ENCODE measurements around the gene SYNDIG1. TPM values are rescaled to one million over a fixed set of nuclear protein-coding genes. Genes with fewer than 3 reads are reported as not detected.

Gene SYNDIG1
- total RNA-seq, 1 donor = 2.2 TPM

GRCh38 chr20:24617757-24618450 is 148.5 kb downstream of the SYNDIG1 start:
- Histone ChIP-seq H3K4me1 (ENCODE audit: insufficient read depth, low read length) (no peaks in the 10 kb centered on the region), H3K79me2 (ENCODE audit: insufficient read depth, low read length) (no peaks in the 10 kb centered on the region), H4K20me1 (ENCODE audit: insufficient read depth, low read length) (no peaks in the 10 kb centered on the region), H3K27me3 (ENCODE audit: insufficient read depth, low read length) (peaks cover 9% of the 10 kb centered on the region), H3K27ac (ENCODE audit: low read depth, low read length) (no peak overlapping the region), H3K4me2 (ENCODE audit: insufficient read depth, low read length) (no peak overlapping the region), H3K36me3 (ENCODE audit: insufficient read depth, low read length) (no peaks in the 10 kb centered on the region), H3K4me3 (ENCODE audit: insufficient read depth, low read length) (no peak overlapping the region), H2AFZ (ENCODE audit: low read length) (no peak overlapping the region), H3K9me3 (ENCODE audit: low read depth, low read length) (no peaks in the 10 kb centered on the region)
- TF ChIP-seq CTCF (IDR thresholded peaks at IDR 0.05; ENCODE audit: extremely low read depth, low read depth, low read length) = no peak
- no peak for DNase-seq (ENCODE audit: insufficient read length, low spot score, missing footprints)

- DNase-seq (ENCODE audit: insufficient read length, low spot score, missing footprints) = no peak
- Histone ChIP-seq H3K36me3 (ENCODE audit: insufficient read depth, low read length) (no peaks in the 10 kb centered on the region), H3K27ac (ENCODE audit: low read depth, low read length) (no peak overlapping the region), H3K9me3 (ENCODE audit: low read depth, low read length) (no peaks in the 10 kb centered on the region), H3K4me1 (ENCODE audit: insufficient read depth, low read length) (no peaks in the 10 kb centered on the region), H4K20me1 (ENCODE audit: insufficient read depth, low read length) (no peaks in the 10 kb centered on the region), H3K4me2 (ENCODE audit: insufficient read depth, low read length) (no peak overlapping the region), H3K79me2 (ENCODE audit: insufficient read depth, low read length) (no peaks in the 10 kb centered on the region), H2AFZ (ENCODE audit: low read length) (no peak overlapping the region), H3K27me3 (ENCODE audit: insufficient read depth, low read length) (peaks cover 5% of the 10 kb centered on the region), H3K4me3 (ENCODE audit: insufficient read depth, low read length) (no peak overlapping the region)
- no peak for TF ChIP-seq CTCF (IDR thresholded peaks at IDR 0.05; ENCODE audit: extremely low read depth, low read depth, low read length)
These were observed 149.3 kb downstream of the SYNDIG1 start for GRCh38 chr20:24618739-24619138.

GRCh38 chr20:24619212-24619611 is 149.8 kb downstream of the SYNDIG1 start:
- Histone ChIP-seq H4K20me1 (ENCODE audit: insufficient read depth, low read length) (no peaks in the 10 kb centered on the region), H3K27ac (ENCODE audit: low read depth, low read length) (no peak overlapping the region), H3K4me3 (ENCODE audit: insufficient read depth, low read length) (no peak overlapping the region), H3K4me1 (ENCODE audit: insufficient read depth, low read length) (no peaks in the 10 kb centered on the region), H3K9me3 (ENCODE audit: low read depth, low read length) (no peaks in the 10 kb centered on the region), H3K79me2 (ENCODE audit: insufficient read depth, low read length) (no peaks in the 10 kb centered on the region), H3K36me3 (ENCODE audit: insufficient read depth, low read length) (no peaks in the 10 kb centered on the region), H3K27me3 (ENCODE audit: insufficient read depth, low read length) (peaks cover 4% of the 10 kb centered on the region), H3K4me2 (ENCODE audit: insufficient read depth, low read length) (no peak overlapping the region), H2AFZ (ENCODE audit: low read length) (no peak overlapping the region)
- TF ChIP-seq CTCF (IDR thresholded peaks at IDR 0.05; ENCODE audit: extremely low read depth, low read depth, low read length) = no peak
- no peak for DNase-seq (ENCODE audit: insufficient read length, low spot score, missing footprints)

- H3K36me3 ChIP-seq (ENCODE audit: insufficient read depth, low read length) = no peaks in the 10 kb centered on the region
- H3K79me2 ChIP-seq (ENCODE audit: insufficient read depth, low read length) = no peaks in the 10 kb centered on the region
- H3K27me3 ChIP-seq (ENCODE audit: insufficient read depth, low read length) = peaks cover 4% of the 10 kb centered on the region
- no peaks in the 10 kb centered on the region for H3K4me1 ChIP-seq (ENCODE audit: insufficient read depth, low read length)
- no peak for TF ChIP-seq CTCF (IDR thresholded peaks at IDR 0.05; ENCODE audit: extremely low read depth, low read depth, low read length)
- no peak overlapping the region for H2AFZ ChIP-seq (ENCODE audit: low read length)
- no peaks in the 10 kb centered on the region for H3K9me3 ChIP-seq (ENCODE audit: low read depth, low read length)
- no peak overlapping the region for H3K27ac ChIP-seq (ENCODE audit: low read depth, low read length)
- H3K4me3 ChIP-seq (ENCODE audit: insufficient read depth, low read length) = no peak overlapping the region
- DNase-seq (ENCODE audit: insufficient read length, low spot score, missing footprints) = no peak
- H3K4me2 ChIP-seq (ENCODE audit: insufficient read depth, low read length) = no peak overlapping the region
- no peaks in the 10 kb centered on the region for H4K20me1 ChIP-seq (ENCODE audit: insufficient read depth, low read length)
These were observed 151.6 kb downstream of the SYNDIG1 start for GRCh38 chr20:24620937-24621519.
